GM12872 (cell line): ENCODE measurements around the gene PLCB4.

ENCODE experiments used
- CTCF ChIP-seq: IDR thresholded peaks from 3 replicates; pipeline ENCODE4 v1.5.1; 2011; ENCODE audit warnings: low read depth, mild to moderate bottlenecking, low read length, moderate library complexity; ENCODE audit not compliant: insufficient read depth

PLCB4 gene

GRCh38 chr20:9319687-9320384, 250.9 kb downstream of the PLCB4 start:
- no peak for TF ChIP-seq CTCF

DNA sequence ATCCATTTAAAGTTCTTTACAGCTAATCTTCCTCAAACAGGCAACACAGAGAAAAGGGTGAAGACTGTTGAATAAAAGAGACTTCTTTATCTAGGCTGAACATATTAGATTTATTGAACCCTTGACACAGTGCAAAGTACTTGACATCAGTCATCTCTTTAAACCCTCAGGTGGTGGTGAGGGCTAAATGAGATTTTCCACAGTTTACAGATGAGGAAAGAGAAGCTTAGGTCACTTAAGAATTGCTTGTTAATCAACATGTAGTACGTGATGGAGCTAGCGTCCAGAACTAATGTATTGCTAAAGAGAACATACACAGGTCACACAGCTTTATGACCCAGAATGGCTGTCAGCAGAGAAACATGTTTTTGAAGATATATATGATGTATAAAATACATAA, 252.1 kb downstream of the PLCB4 start:
- no peak for TF ChIP-seq CTCF

GRCh38 chr20:9322661-9323060, 253.8 kb downstream of the PLCB4 start:
- TF ChIP-seq CTCF, result no peak

- peak; percentile 67 for TF ChIP-seq CTCF
Observed at GRCh38 chr20:9323622-9324021, 254.7 kb downstream of the PLCB4 start.

GRCh38 chr20:9329355-9330101, 260.6 kb downstream of the PLCB4 start:
- no peak for TF ChIP-seq CTCF

GRCh38 chr20:9330151-9330550, 261.3 kb downstream of the PLCB4 start:
- no peak for TF ChIP-seq CTCF

DNA sequence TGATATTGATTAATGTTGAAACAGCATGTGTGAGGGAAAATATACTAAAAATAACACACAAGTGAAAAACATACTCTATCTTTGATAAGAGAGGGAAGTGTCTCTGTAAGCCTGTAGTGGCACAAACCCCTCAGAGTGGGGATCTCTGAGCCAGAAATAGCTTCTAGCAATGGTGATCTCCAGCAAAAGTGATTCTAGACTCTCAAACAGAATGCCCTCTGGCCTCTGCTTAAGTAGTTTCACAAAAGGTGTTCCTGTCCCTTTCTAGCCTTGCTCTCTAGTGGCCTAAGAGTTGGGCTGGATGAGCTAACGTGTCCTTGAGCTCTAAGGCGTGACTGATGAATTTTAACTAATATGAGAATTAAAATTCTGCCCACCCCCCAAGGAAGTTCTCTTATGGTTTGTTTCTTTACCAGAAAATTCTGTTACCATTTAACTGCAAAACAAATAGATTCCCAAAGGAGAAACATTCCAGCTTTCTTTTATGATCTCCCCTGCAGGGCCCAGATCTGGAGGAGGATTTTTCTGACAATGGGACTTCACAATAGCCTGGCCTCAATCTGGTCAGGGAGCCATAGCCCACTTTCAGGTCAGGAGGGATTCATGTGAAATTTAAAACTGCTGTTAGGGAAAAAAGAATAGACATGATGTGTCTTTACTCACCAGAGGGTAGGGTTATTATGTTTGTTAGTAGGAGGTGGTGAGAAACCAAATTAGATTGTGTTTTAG, 263.0 kb downstream of the PLCB4 start:
- no peak for TF ChIP-seq CTCF
